Measurements from ENCODE around the gene GATA5.

The GATA5 gene

DNA sequence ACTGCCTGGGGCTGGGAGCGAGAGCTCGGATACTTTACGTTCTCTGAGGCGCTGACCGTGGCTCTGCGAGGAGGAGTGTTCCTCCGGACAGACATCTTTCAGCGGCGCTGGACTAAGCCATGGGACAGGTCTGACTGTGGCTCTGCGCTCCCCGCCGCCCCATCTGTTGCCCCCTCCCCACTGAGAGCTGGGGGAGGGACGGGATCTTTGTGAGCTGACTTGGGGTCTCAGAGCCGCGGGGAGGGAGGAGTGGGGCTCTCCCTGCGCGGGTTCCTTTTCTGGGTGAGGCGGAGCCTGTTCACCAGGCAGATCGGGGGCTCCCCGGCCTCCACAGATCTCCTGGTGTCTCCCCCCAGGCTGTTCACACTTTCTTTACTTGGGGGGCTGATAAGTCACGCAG lies 11.3 kb upstream of the GATA5 start:
- no peak overlapping the region for H4K91ac ChIP-seq (ENCODE audit: low read length)
- H2BK12ac ChIP-seq (ENCODE audit: low read length in 2 of 2) = no peak overlapping the region
- no peak overlapping the region for H2BK15ac ChIP-seq (ENCODE audit: low read depth, poor library complexity, severe bottlenecking)
- H3K27me3 ChIP-seq (ENCODE audit: control insufficient read depth in 1 of 2, insufficient read depth in 1 of 2, low read length in 2 of 2) = peaks cover 61 to 92% of the 10 kb centered on the region in 2 experiments
- DNase-seq = no peak
- H3K27ac ChIP-seq (ENCODE audit: low read length, poor library complexity, severe bottlenecking) = no peak overlapping the region
- 75% methylated on average over 18 of the region's 21 CpGs for WGBS
- H3K4ac ChIP-seq (ENCODE audit: low read depth in 1 of 2, low read length in 2 of 2) = no peak overlapping the region
- H3K4me1 ChIP-seq (ENCODE audit: control insufficient read depth, insufficient read depth, low read depth, low read length) = peaks cover 35% of the 10 kb centered on the region
- H2BK5ac ChIP-seq (ENCODE audit: low read depth, low read length, poor library complexity, severe bottlenecking) = no peak overlapping the region
- no peak overlapping the region for H2AFZ ChIP-seq (ENCODE audit: low read depth, low read length)
- H3K23ac ChIP-seq (ENCODE audit: low read length in 2 of 2) = no peak overlapping the region
- H3K14ac ChIP-seq (ENCODE audit: low read length in 2 of 2) = no peak overlapping the region
- no peak overlapping the region for H4K8ac ChIP-seq (ENCODE audit: low read length)
- no peak overlapping the region for H3K4me2 ChIP-seq (ENCODE audit: low read length, poor library complexity, severe bottlenecking)
- no peak overlapping the region for H3K9ac ChIP-seq (ENCODE audit: low read length)
- no peak overlapping the region for H3K4me3 ChIP-seq (ENCODE audit: insufficient read depth in 1 of 2, low read depth in 1 of 2, low read length in 2 of 2)
- H3K36me3 ChIP-seq (ENCODE audit: control insufficient read depth in 1 of 2, insufficient read depth in 2 of 2, low read depth in 1 of 2, low read length in 2 of 2) = no peaks in the 10 kb centered on the region
- H3K9me3 ChIP-seq (ENCODE audit: control insufficient read depth, low read length) = no peaks in the 10 kb centered on the region
- H2AK5ac ChIP-seq (ENCODE audit: low read length, severe bottlenecking) = no peak overlapping the region
- no peak overlapping the region for H2BK120ac ChIP-seq (ENCODE audit: low read depth, low read length)
- no peak overlapping the region for H3K18ac ChIP-seq (ENCODE audit: low read depth in 1 of 2, low read length in 2 of 2)
- no peaks in the 10 kb centered on the region for H3K79me1 ChIP-seq (replicated peaks; ENCODE audit: low read length, poor library complexity, severe bottlenecking)

DNA sequence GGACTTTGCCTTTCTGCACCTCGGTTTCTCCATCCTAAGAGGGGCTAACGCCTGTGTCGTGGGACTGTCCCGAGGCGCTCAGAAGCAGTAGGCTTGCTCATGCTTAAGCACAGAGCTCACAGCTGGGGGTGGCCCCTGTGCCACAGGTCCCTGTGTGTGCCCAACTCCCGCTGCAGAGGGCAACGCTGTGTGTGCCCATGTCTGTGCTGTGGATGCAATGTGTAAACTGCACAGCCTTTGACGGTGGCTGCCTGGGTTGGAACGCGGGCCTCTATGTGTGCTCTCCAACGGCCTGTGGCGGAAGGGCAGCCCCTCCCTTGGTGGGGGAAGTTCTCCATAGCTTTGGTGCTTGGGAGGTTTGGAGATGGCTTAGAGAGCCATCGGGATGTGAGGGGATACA lies 10.7 kb upstream of the GATA5 start:
- no peak overlapping the region for H2BK120ac ChIP-seq (ENCODE audit: low read depth, low read length)
- DNase-seq = no peak
- H4K8ac ChIP-seq (ENCODE audit: low read length) = no peak overlapping the region
- H2AK5ac ChIP-seq (ENCODE audit: low read length, severe bottlenecking) = no peak overlapping the region
- no peaks in the 10 kb centered on the region for H3K79me1 ChIP-seq (replicated peaks; ENCODE audit: low read length, poor library complexity, severe bottlenecking)
- H3K18ac ChIP-seq (ENCODE audit: low read depth in 1 of 2, low read length in 2 of 2) = no peak overlapping the region
- no peak overlapping the region for H2BK12ac ChIP-seq (ENCODE audit: low read length in 2 of 2)
- no peak overlapping the region for H3K4me2 ChIP-seq (ENCODE audit: low read length, poor library complexity, severe bottlenecking)
- H3K9me3 ChIP-seq (ENCODE audit: control insufficient read depth, low read length) = no peaks in the 10 kb centered on the region
- no peaks in the 10 kb centered on the region for H3K36me3 ChIP-seq (ENCODE audit: control insufficient read depth in 1 of 2, insufficient read depth in 2 of 2, low read depth in 1 of 2, low read length in 2 of 2)
- H2AFZ ChIP-seq (ENCODE audit: low read depth, low read length) = no peak overlapping the region
- H3K23ac ChIP-seq (ENCODE audit: low read length in 2 of 2) = no peak overlapping the region
- H3K4me1 ChIP-seq (ENCODE audit: control insufficient read depth, insufficient read depth, low read depth, low read length) = peaks cover 35% of the 10 kb centered on the region
- no peak overlapping the region for H3K4ac ChIP-seq (ENCODE audit: low read depth in 1 of 2, low read length in 2 of 2)
- no peak overlapping the region for H3K27ac ChIP-seq (ENCODE audit: low read length, poor library complexity, severe bottlenecking)
- H3K27me3 ChIP-seq (ENCODE audit: control insufficient read depth in 1 of 2, insufficient read depth in 1 of 2, low read length in 2 of 2) = peaks cover 67 to 94% of the 10 kb centered on the region in 2 experiments
- H3K9ac ChIP-seq (ENCODE audit: low read length) = no peak overlapping the region
- WGBS = 88% methylated on average over 13 of the region's 13 CpGs
- no peak overlapping the region for H3K14ac ChIP-seq (ENCODE audit: low read length in 2 of 2)
- no peak overlapping the region for H4K91ac ChIP-seq (ENCODE audit: low read length)
- peak overlapping the region; percentile 15 for H2BK15ac ChIP-seq (ENCODE audit: low read depth, poor library complexity, severe bottlenecking)
- no peak overlapping the region for H2BK5ac ChIP-seq (ENCODE audit: low read depth, low read length, poor library complexity, severe bottlenecking)
- H3K4me3 ChIP-seq (ENCODE audit: insufficient read depth in 1 of 2, low read depth in 1 of 2, low read length in 2 of 2) = no peak overlapping the region

DNA sequence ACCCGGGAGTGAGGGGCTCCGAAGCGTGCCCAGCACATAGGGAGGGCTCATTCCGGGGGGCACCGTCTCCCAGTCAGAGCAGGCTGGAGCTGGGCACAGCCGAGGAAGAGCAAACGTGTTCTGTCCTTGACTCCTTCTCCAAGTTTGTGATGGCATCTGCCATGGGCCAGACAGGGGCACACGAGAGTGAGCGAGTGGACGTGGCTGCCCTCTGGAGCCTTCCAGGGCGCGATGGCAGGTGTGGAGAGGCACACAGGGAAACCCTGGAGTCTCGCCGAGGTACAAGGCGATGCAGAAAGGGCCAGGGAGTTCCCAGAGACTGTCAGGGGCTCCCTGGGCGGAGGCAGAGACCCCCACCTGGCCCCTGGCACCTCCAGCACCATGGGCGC lies 9.9 kb upstream of the GATA5 start:
- H3K14ac ChIP-seq (ENCODE audit: low read length in 2 of 2) = no peak overlapping the region
- no peak overlapping the region for H3K23ac ChIP-seq (ENCODE audit: low read length in 2 of 2)
- H3K9ac ChIP-seq (ENCODE audit: low read length) = no peak overlapping the region
- no peak overlapping the region for H3K4ac ChIP-seq (ENCODE audit: low read depth in 1 of 2, low read length in 2 of 2)
- no peak overlapping the region for H3K27ac ChIP-seq (ENCODE audit: low read length, poor library complexity, severe bottlenecking)
- H3K18ac ChIP-seq (ENCODE audit: low read depth in 1 of 2, low read length in 2 of 2) = no peak overlapping the region
- H3K4me1 ChIP-seq (ENCODE audit: control insufficient read depth, insufficient read depth, low read depth, low read length) = peaks cover 35% of the 10 kb centered on the region
- H3K36me3 ChIP-seq (ENCODE audit: control insufficient read depth in 1 of 2, insufficient read depth in 2 of 2, low read depth in 1 of 2, low read length in 2 of 2) = no peaks in the 10 kb centered on the region
- H3K9me3 ChIP-seq (ENCODE audit: control insufficient read depth, low read length) = no peaks in the 10 kb centered on the region
- H2BK120ac ChIP-seq (ENCODE audit: low read depth, low read length) = no peak overlapping the region
- H2AFZ ChIP-seq (ENCODE audit: low read depth, low read length) = no peak overlapping the region
- no peaks in the 10 kb centered on the region for H3K79me1 ChIP-seq (replicated peaks; ENCODE audit: low read length, poor library complexity, severe bottlenecking)
- WGBS = 74% methylated on average over 17 of the region's 17 CpGs
- H2BK12ac ChIP-seq (ENCODE audit: low read length in 2 of 2) = no peak overlapping the region
- peaks cover 75 to 96% of the 10 kb centered on the region in 2 experiments for H3K27me3 ChIP-seq (ENCODE audit: control insufficient read depth in 1 of 2, insufficient read depth in 1 of 2, low read length in 2 of 2)
- H2BK5ac ChIP-seq (ENCODE audit: low read depth, low read length, poor library complexity, severe bottlenecking) = no peak overlapping the region
- no peak overlapping the region for H2BK15ac ChIP-seq (ENCODE audit: low read depth, poor library complexity, severe bottlenecking)
- H4K8ac ChIP-seq (ENCODE audit: low read length) = no peak overlapping the region
- H2AK5ac ChIP-seq (ENCODE audit: low read length, severe bottlenecking) = no peak overlapping the region
- no peak overlapping the region for H4K91ac ChIP-seq (ENCODE audit: low read length)
- H3K4me2 ChIP-seq (ENCODE audit: low read length, poor library complexity, severe bottlenecking) = no peak overlapping the region
- no peak overlapping the region for H3K4me3 ChIP-seq (ENCODE audit: insufficient read depth in 1 of 2, low read depth in 1 of 2, low read length in 2 of 2)
- DNase-seq = no peak

DNA sequence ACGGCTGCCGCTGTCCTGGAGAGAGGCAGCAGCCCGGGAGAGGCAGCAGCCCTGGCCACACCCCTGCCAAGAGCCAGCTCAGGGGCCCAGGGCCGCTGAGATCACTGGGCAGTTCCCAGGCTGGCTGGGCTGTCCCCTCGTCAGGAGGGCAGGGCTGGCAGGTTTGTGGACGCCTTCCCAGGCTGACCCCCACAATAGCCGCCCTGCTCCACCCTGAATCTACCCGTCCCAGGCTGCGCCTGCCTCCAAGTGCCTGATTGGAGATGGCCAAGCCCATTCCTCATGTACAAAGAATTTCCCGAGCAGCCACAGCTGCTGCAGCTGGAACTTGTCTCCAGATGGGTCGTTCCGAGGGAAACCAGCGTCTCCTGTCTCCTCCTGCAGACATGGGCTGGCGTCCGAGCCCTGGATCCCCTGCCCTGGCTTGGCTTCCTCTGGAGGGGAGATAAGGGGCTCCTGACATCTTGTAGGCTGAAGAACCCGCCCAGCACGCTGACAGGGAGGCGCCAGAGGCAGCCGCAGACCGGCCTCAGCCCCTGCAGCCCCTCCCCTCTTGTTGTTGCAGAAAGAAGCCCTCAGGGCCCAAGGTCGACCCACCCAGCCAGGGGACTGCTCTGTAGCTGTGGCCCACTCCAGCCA lies 9.4 kb upstream of the GATA5 start:
- no peak overlapping the region for H3K9ac ChIP-seq (ENCODE audit: low read length)
- H2BK12ac ChIP-seq (ENCODE audit: low read length in 2 of 2) = no peak overlapping the region
- peaks cover 31% of the 10 kb centered on the region for H3K4me1 ChIP-seq (ENCODE audit: control insufficient read depth, insufficient read depth, low read depth, low read length)
- H2AFZ ChIP-seq (ENCODE audit: low read depth, low read length) = no peak overlapping the region
- no peaks in the 10 kb centered on the region for H3K9me3 ChIP-seq (ENCODE audit: control insufficient read depth, low read length)
- no peak overlapping the region for H3K14ac ChIP-seq (ENCODE audit: low read length in 2 of 2)
- peak; percentile 37 for DNase-seq
- no peak overlapping the region for H3K18ac ChIP-seq (ENCODE audit: low read depth in 1 of 2, low read length in 2 of 2)
- H3K4me2 ChIP-seq (ENCODE audit: low read length, poor library complexity, severe bottlenecking) = no peak overlapping the region
- H3K36me3 ChIP-seq (ENCODE audit: control insufficient read depth in 1 of 2, insufficient read depth in 2 of 2, low read depth in 1 of 2, low read length in 2 of 2) = no peaks in the 10 kb centered on the region
- 12% methylated on average over 21 of the region's 21 CpGs for WGBS
- no peak overlapping the region for H4K8ac ChIP-seq (ENCODE audit: low read length)
- no peak overlapping the region for H3K4me3 ChIP-seq (ENCODE audit: insufficient read depth in 1 of 2, low read depth in 1 of 2, low read length in 2 of 2)
- no peak overlapping the region for H2BK120ac ChIP-seq (ENCODE audit: low read depth, low read length)
- no peak overlapping the region for H2BK5ac ChIP-seq (ENCODE audit: low read depth, low read length, poor library complexity, severe bottlenecking)
- no peak overlapping the region for H3K4ac ChIP-seq (ENCODE audit: low read depth in 1 of 2, low read length in 2 of 2)
- no peaks in the 10 kb centered on the region for H3K79me1 ChIP-seq (replicated peaks; ENCODE audit: low read length, poor library complexity, severe bottlenecking)
- H2AK5ac ChIP-seq (ENCODE audit: low read length, severe bottlenecking) = no peak overlapping the region
- no peak overlapping the region for H2BK15ac ChIP-seq (ENCODE audit: low read depth, poor library complexity, severe bottlenecking)
- no peak overlapping the region for H3K23ac ChIP-seq (ENCODE audit: low read length in 2 of 2)
- H4K91ac ChIP-seq (ENCODE audit: low read length) = no peak overlapping the region
- no peak overlapping the region for H3K27ac ChIP-seq (ENCODE audit: low read length, poor library complexity, severe bottlenecking)
- peaks cover 80 to 99% of the 10 kb centered on the region in 2 experiments for H3K27me3 ChIP-seq (ENCODE audit: control insufficient read depth in 1 of 2, insufficient read depth in 1 of 2, low read length in 2 of 2)
